ENCODE results near the gene THRA.
A peak's percentile ranks its signal among the peaks of the same experiment; 100 is the strongest.

THRA gene

DNA sequence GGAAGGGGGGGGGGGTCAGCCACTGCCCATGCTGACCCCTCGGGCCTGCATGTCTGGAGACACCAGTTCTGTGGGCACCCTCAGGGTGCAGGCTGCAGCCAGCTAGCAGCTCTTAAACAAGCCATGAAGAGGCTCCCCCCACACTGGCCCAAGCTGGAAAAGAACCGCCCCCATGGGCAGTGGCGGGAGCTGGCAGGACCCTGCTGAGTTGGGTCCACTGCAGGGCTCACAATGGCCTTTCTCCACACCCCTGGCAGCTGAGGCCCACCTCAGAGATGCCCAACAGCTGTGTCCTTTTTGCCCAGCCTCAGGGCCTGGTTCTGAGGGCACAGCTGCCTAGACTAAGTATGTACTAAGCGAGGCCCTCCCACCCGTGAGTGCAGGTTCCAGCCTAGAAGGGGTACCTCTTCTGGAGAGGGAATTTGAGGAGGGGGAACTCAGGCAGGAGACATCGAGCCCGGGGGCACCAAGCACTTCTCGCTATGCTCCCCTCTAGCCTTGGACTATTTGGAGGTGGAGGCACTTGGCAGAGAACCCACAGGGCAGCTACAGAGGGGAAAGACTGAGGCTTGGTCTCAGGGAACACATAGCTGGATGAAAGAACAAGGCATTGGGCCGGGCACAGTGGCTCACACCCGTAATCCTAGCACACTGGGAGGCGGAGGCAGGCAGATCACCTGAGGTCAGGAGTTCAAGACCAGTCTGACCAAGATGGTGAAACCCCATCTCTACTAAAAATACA is 3.2 kb downstream of the THRA start:
- DNase-seq: no peak

DNA sequence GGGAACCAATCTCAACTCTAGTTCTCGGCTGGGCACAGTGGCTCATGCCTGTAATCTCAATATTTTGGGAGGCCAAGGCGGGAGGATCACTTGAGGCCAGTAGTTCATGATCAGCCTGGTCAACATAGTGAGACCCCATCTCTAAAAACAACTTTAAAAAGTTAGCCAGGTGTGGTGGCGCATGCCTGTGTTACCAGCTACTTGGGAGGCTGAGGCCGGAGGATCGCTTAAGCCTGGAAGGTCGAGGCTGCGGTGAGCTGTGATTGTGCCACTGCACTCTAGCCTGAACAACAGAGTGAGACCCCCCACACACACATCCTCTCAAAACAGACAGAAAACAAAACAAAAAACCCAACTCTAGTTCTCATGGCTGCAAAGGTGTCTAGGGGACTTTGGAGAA is 4.9 kb downstream of the THRA start:
- no peak for DNase-seq

DNA sequence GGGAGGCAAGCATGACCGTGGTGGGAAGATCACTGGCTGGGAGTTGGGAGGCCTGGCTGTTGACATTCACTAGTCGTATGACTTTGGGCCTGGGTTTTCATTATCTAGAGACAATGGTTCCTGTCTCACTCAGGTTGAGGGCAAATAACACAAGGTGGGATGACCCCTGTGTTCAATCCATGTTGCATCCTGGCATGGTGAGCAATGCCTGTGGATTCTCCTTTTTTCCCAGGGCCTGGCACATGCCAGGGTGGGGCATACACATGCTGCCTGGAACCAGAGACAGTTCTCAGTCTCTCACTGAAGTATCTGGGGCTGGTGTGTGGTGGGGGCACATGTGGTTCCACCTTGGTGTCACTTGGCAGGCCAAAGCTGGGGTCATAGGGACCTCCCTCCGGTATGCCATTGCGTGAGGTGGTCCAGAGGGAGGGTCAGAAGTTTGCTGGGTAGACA is 5.4 kb downstream of the THRA start:
- no peak for DNase-seq

DNA sequence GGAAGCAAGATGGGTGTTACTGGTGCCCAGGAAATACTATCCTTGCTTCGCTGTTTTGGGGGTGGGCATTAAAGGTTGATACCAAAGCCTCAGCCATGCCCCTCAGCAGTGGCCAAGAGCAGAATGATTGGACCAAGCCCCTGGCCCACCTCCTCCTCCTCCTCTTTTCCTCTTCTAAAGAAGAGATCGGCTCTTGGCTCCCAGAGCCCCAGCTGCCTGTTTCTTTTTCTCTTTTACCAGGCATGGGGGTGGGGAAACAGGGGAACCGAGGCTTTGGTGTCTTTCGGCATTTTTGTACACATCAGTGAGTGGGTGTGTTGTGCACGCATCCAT is 5.8 kb downstream of the THRA start:
- peak; percentile 36 for DNase-seq

DNA sequence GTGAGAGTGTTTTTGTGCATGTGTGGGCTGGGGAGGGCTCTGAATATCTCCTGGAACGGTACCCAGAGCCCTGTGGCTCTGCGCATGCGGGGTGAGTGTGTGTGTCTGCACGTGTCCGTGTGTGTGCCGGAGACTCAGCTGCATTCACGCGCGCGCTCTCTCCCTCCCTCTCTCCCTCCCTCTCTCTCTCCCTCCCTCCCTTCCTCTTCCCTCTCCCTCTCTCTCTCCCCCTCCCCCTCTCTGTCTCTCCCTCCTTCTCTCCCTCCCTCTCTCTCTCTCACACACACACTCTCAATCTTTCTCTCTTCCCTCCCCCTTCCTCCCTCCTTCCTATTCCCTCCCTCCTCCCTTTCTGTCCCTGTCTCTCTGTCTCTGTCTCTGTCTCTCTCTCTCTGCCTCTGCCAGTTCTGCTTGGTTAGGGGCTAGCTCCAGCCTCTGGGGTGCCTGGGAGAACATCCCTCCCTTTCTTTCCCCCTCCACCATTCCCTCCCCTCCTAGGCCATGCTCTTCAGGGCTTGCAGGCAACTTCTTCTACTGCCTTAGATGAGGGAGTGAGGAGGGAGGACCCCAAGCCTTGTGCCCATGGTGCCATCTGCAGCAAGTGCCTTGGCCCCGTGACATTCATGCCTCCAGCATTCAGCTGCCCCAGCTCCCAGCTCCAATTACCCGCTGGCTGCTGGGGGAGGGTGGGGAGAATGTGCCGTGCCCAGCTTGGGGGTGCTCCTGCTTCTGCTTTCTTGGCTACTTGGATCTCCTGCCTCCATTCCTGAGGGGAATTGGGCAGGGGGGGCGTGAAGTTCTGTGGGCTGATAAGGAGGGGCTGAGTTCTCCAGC is 6.4 kb downstream of the THRA start:
- no peak for DNase-seq

DNA sequence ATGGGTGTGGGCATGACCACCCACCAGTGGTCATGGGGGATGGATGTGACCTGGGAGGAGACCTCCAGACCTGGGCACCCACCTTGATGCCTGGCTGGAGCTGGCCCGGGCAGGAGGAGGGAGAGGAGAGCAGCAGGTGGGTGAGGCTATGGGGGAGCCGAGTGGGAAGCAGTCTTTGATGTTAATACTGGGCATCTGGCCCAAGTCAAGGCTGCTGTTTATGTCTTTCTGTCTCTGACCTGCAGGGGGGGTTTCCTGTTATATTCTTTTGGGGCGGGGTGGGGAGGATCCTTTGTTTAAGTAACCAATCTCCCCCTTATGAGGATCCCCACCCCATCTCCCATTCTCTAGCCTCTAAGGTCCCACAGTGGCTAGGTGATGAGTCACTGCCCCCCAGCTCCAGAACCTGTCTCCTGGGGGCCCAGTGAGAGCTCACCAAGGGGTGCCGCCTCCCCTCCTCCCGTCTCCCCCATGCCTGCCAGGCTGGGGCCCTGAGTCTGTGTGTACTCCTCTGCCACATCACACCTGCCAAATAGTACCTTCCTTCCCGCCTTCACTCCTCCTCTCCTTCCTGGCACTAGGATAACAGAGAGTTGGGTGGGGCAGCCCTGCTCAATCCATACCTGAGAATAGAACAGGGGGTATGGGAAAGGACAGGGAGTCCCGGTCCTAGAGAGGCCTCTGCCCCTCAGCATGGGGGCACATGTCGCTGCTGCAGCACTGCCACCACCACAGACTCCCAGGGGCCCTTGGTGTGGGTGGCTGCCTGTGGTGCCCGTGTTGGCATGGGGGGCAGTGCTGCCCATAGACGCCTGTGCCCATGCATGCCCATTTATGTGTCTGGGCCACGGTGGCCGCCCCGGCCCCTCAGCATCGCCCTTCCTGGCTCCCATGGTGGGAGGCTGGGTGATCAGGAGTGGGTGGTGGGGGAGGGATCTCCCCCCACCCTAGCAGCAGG is 7.3 kb downstream of the THRA start:
- no peak for DNase-seq

DNA sequence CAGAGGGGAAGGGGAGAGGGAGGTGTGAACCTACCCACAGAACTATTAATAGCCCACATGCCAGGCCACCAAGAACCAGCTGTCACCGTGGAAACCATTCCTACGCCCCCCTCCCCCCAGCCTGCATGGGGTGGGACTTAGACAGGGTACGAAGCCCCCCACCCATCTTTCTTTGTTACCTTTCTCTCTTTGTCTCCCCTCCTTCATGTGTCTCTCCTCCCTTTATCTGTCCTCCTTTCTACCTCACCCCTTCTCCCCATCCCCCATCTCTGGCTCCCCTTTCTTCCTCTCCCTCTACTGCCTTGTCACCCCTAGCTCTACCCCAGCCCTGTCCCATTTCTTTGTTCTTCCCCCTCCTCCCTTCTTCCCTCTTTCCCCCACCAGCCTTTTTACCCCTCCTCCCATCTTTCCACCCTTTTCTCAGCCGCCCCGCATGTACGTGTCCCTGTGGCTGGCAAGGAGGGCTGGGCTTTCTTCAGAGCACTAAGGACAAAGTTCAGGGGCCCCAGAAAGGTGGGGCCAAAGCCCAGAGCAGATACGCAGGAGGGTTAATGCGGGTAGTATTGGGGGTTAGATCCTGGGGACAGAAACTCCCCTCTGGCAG is 8.0 kb downstream of the THRA start:
- DNase-seq: no peak

DNA sequence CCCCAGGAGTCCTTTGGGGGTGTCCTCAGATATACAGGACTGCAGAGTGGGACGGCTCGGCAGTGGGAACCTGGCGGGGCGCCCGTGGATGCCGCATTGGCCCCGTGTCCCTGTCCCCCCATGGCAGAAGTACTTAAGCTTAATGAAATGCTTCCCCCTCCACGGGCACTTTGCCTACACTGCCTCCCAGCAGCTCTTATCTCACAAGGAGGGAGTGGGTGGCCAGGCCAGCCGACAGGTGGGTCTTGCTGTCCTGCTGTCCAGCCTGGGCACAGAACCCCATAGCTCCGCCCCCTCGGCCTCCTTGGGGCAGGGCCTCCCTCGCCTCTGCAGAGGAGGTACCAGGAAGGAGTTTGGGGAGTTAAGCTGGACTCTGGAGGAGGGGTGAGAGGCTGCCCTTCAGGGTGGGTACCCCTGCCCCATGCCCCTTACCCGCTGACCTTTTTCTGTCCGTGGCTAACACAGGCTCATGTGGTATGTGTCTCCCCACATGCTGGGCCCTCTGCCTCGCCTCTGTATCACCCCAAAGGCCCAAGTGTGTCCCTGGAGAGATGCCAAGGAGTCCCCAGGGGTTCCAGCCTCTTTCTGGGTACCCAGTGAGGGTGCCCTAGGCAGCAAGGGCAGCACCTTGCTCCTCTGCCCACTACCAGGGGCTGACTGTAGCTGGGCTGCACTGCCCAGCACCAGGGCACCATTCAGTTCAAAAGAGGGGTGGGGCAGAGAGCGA is 8.7 kb downstream of the THRA start:
- no peak for DNase-seq

DNA sequence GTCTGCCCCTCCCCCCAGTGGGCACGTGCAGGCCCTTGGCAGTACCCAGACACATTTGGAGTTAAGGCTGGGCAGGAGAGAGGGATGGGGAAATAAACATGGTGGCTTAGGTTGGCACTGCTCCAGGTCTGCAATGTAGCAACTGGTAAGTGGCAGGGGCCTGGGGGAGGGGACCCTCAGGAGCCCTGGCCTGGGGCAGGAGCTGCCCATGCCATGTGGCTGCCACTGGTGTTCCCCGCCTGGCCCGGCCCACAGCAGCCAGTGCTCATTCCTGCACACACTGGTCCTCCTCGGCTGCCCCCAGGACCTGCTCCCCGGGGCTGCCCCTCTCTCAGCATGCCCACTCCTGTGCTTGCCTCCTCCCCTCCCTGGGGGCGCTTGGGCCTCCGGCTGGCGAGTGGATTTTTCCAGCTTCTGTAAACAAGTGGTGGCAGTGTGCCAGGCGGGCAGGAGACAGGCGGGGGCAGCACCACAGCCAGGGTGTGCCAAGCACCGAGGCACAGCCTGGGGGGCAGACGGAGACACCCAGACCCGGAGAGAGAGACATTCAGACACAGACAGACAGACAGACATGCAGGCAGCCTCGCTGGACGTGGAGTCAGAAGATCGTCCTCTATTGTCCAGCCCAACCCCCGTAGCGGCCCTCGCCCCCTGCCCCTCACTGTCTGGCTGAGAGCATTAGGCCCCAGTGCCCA is 9.4 kb downstream of the THRA start:
- DNase-seq: no peak

DNA sequence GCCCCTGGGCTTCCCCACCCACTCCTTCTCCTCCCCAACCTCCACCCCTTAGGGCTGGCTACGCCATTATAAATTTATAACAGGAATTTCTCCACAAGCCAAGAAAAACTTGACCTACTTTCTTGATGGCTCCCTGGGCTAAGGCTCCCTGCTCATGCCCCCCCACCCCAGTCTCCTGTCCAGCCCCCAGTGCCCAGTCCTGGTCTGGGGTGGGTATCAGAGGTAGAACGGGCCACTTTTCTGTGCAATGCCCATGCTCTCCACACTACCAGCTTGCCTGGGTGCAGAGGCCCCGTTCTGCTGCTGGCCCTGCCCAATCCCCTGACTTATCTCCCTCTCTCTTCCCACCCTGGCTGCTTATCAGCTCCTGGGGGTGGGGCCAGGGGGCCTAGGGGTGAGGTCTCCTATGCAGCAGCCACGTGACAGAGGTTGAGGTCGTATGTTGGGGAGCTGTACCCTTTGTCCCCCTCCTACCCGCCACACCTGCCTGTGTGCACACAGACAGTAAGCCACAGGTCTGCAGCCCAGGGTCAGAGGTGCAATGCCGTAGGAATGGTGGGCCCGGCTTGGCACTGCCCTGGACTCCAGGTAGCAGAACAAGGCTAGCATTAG is 10.1 kb downstream of the THRA start:
- no peak for DNase-seq

DNA sequence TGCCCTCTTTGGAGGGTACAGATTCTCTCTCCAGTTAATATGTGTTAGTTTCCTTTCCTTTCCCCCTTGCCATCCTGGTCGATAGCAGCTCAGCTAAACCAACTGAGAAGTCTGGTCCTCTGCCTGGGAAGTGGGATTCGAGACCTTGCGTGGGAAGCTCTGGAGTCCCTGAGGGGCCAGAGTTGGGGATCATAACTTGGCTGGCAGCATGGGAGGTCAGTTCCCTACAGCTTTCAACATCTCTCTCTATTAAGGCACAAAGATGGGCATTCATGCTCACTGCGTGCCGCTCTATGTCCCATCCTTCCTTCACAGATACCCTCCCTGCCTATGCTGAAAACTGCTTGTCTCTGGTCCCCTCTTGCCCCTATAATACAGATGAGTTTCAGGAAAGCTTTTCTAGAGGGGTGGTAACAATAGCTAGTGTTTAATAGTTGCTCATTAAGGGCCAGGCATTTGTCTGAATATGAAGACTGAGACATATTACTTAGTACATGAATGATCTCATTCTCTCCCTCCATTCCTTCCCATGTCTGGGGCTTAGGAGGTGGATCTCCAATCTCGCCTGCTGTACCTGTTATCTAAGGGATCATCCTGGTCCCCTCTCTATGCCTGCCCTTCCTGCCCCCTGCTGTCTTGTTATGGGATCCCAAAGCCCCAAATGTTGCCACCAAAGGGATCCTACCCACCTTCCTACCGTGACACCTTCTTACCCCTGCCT is 10.8 kb downstream of the THRA start:
- no peak for DNase-seq

DNA sequence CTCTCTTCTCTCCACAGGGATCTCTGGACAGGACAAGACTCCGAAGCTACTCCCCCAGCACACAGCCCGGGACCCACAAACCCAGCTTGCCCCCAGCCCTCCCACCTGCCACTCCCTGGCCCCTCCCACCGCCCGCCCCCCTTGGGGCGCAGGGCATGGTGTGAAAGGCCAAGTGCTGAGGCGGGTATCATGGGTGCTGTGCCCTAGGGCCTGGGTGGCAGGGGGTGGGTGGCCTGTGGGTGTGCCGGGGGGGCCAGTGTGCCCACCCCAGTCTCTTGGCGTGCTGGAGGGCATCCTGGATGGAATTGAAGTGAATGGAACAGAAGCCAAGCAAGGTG is 11.4 kb downstream of the THRA start:
- no peak for DNase-seq

DNA sequence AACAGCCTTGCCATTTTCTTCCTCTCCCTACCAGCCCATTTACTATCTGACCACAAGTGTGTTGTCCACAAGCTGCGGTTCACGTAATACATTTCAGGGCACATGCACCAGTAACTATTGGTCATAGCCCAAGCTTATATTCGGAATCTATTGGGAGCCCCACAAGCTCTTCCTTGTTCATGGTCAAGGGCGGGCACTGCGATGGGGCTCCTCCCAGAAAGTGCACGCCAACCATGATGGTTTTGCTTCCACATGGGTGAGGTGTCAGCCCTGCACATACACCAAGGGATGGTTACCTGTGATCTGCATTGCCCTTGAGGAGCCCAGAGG is 12.1 kb downstream of the THRA start:
- DNase-seq: no peak

DNA sequence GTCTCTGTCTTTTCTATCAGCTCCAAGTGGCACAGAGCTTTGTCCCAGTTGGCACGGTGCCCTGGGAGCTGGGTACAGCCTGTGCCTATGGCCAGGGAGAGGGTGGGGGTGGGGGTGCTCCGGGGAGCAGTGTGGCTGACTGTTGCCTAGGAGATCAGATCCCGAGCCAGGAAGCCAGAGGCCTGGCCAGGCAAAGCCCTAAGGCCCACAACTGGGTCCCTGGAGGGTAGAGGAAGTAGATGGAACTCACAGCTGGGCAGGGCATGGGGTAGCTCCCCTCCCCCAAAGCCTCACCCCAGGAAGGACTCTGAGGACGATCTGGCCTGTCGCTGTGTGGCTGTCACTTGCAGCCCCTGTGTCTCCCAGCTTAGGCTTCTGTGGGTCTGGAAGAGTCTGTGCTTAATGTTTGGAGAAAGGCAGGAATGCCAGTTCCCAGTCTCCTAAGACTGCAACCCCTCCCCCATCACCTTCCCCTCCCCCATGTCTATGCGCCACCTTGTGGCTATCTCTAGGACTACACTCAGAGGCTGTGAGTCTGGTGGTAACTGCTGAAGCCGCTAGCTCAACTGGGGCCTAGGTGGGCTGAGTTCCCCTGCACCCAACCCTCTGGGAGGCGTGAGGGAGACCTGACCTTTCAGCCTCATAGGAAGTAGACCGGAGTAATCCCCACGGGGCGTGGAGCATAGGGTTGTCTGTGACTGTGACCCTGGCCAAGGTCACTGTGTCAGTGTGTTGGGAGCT is 12.6 kb downstream of the THRA start:
- peak; percentile 22 for DNase-seq

DNA sequence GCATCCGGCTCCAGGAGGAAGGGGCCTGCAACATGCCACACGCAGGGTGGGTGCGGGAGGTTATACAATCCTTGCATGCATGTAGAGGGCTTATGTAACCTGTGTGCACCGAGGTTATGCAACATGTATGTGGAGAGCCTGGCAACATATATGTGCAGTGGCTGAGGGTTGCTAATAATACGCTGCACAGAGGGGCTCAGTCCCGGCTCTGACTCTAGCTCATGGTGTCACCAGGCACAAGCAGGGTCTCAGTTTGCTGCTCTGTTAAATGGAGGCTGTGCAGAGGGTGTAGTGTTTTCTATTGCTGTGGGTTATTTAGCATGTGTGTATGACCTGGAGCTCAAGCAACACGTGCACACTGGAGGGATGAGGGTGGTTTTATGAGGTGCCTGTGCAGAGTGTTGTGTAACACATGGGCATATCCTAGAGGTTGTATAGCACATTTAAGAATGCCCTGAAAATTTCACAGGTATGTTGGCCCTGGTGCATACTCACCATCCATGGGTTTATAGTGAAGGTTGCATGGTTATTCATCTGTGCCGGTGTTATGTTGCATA is 13.3 kb downstream of the THRA start:
- DNase-seq: no peak

DNA sequence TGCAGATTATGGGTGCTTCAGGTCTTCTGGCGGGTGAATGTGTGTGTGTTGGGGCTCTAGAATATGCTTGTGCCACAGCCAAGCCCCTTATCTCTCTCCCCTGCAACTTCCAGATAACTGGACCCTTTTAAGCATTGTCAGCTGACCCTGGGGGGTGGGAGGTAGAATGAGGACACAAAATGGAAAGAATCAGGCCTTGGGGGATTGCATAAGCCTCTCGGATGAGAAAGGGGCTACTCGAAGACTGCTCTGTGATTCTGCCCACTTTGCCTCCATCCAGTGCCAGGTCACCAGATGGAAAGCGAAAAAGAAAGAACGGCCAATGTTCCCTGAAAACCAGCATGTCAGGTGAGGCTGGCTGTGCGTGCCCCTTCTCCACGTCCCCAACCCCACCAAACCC is 13.8 kb downstream of the THRA start:
- DNase-seq: no peak

DNA sequence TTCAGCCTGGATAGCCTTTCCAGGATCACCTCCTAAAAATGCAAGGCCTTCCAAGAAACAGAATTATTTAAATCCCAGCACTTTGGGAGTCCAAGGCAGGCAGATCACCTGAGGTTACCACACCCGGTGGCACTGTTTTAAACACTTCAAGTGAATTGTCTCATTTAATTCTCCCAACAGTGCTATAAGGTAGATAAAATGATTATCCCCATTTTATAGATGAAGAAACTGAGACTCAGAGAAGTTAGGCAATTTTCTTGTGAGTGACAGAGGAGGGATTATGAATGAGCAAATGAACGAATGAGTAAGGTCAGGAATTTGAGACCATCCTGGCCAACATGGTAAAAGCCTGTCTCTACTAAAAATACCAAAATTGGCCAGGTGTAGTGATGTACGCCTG is 16.8 kb downstream of the THRA start:
- DNase-seq: no peak

DNA sequence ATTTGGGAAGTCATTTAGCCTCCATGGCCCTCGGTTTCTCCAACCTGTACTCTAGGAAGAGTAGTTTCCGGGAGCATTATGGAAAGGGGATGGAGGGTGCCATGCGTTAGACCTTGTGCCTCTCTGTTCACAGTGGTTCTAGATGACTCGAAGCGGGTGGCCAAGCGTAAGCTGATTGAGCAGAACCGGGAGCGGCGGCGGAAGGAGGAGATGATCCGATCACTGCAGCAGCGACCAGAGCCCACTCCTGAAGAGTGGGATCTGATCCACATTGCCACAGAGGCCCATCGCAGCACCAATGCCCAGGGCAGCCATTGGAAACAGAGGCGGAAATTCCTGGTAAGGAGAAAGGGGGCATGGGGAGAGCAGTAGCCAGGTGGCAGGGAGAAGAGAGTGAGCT is 21.7 kb downstream of the THRA start:
- no peak for DNase-seq

DNA sequence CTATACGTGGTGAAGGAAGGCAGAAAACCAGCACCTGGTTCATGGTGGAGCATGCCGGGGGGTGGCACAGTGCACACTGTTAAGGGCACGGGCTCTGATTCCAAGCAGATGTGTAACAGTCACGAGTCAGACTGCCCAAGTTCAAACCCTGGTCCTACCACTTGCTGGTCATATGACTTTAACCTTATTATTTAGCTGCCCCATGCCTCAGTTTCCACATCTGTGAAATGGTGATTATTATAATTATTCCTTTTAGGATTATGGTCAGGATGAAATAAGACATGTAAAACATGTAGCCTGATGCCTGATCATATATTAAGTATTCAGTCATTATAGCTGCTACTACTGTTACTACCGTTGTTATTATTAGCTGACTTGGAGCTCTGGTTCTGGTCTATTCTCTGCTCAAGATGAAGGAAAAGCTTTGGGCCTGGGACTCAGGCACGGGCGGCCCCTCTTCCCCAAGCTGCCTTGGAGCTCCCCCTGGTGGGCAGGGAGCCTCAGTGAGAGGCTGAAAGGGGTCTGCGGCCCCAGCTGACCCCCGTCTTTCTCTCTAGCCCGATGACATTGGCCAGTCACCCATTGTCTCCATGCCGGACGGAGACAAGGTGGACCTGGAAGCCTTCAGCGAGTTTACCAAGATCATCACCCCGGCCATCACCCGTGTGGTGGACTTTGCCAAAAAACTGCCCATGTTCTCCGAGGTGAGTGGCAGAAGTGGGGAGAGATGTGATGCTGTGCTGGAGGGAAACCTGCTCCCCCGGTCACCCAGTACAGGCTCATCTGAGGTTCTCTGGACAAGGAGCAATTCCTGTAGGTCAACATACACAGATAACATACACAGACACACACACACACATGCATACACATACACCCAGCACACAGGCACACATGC is 23.6 kb downstream of the THRA start:
- no peak for DNase-seq

Measured in KG1 (cell line).